Measurements from ENCODE around the gene SEC61A1. TPM values are rescaled to one million over a fixed set of nuclear protein-coding genes. Genes with fewer than 3 reads are reported as not detected.

SEC61A1 gene
- total RNA-seq, 1 donor from 2014 or later: 205 TPM

GRCh38 chr3:128052595-128053351, 536 bp downstream of the SEC61A1 start:
- no peak for DNase-seq (ENCODE audit: low spot score in 2 of 2, unreplicated experiment in 2 of 2)
- Mint-ChIP-seq H3K4me3 (peak overlapping the region; percentile 97), H3K36me3 (peaks cover 5% of the 10 kb centered on the region), H3K9me3 (no peaks in the 10 kb centered on the region), H3K27ac (peak overlapping the region; percentile 99), H3K27me3 (ENCODE audit: low read depth) (peaks cover 12% of the 10 kb centered on the region), H3K4me1 (peaks cover 39% of the 10 kb centered on the region)
- TF ChIP-seq CTCF (IDR thresholded peaks at IDR 0.05; ENCODE audit: unreplicated experiment): no peak

- H3K4me3 Mint-ChIP-seq: peak overlapping the region; percentile 97
- peaks cover 3% of the 10 kb centered on the region for H3K27me3 Mint-ChIP-seq (ENCODE audit: low read depth)
- TF ChIP-seq CTCF (IDR thresholded peaks at IDR 0.05; ENCODE audit: unreplicated experiment): no peak
- H3K36me3 Mint-ChIP-seq: peaks cover 5% of the 10 kb centered on the region
- peaks cover 39% of the 10 kb centered on the region for H3K4me1 Mint-ChIP-seq
- no peaks in the 10 kb centered on the region for H3K9me3 Mint-ChIP-seq
- H3K27ac Mint-ChIP-seq: peak overlapping the region; percentile 99
- DNase-seq (ENCODE audit: low spot score in 2 of 2, unreplicated experiment in 2 of 2): no peak
Observed at GRCh38 chr3:128053614-128054013, 1.4 kb downstream of the SEC61A1 start.

GRCh38 chr3:128054367-128054766, 2.1 kb downstream of the SEC61A1 start:
- H3K4me1 Mint-ChIP-seq: peaks cover 39% of the 10 kb centered on the region
- peak overlapping the region; percentile 97 for H3K4me3 Mint-ChIP-seq
- no peaks in the 10 kb centered on the region for H3K27me3 Mint-ChIP-seq (ENCODE audit: low read depth)
- peaks cover 5% of the 10 kb centered on the region for H3K36me3 Mint-ChIP-seq
- DNase-seq (ENCODE audit: low spot score in 2 of 2, unreplicated experiment in 2 of 2): no peak
- TF ChIP-seq CTCF (IDR thresholded peaks at IDR 0.05; ENCODE audit: unreplicated experiment): no peak
- peak overlapping the region; percentile 48 for H3K27ac Mint-ChIP-seq
- H3K9me3 Mint-ChIP-seq: no peaks in the 10 kb centered on the region

GRCh38 chr3:128056258-128056657, 4.0 kb downstream of the SEC61A1 start:
- Mint-ChIP-seq H3K9me3 (no peaks in the 10 kb centered on the region), H3K36me3 (peaks cover 16% of the 10 kb centered on the region), H3K4me3 (no peak overlapping the region), H3K27ac (no peak overlapping the region), H3K4me1 (peaks cover 35% of the 10 kb centered on the region), H3K27me3 (ENCODE audit: low read depth) (no peaks in the 10 kb centered on the region)
- no peak for DNase-seq (ENCODE audit: low spot score in 2 of 2, unreplicated experiment in 2 of 2)
- TF ChIP-seq CTCF (IDR thresholded peaks at IDR 0.05; ENCODE audit: unreplicated experiment): no peak

GRCh38 chr3:128060473-128061381, 8.5 kb downstream of the SEC61A1 start:
- Mint-ChIP-seq H3K36me3 (peaks cover 44% of the 10 kb centered on the region), H3K27me3 (ENCODE audit: low read depth) (no peaks in the 10 kb centered on the region)
- DNase-seq (ENCODE audit: low spot score in 2 of 2, unreplicated experiment in 2 of 2): no peak

More at GRCh38 chr3:128060473-128061381, 8.5 kb downstream of the SEC61A1 start:
- Mint-ChIP-seq H3K4me1 (peaks cover under 1% of the 10 kb centered on the region), H3K27ac (no peak overlapping the region), H3K4me3 (no peak overlapping the region), H3K9me3 (no peaks in the 10 kb centered on the region)
- no peak for TF ChIP-seq CTCF (IDR thresholded peaks at IDR 0.05; ENCODE audit: unreplicated experiment)
